Cardiac muscle cell (in vitro differentiated cells and primary cell): Measurements from ENCODE around the gene PCP4L1. TPM values are rescaled to one million over a fixed set of nuclear protein-coding genes. Genes with fewer than 3 reads are reported as not detected.
"Not testable (repeated sequence)": the region's sequence is repeated elsewhere in the genome, so short reads cannot be mapped to it uniquely, and the experiment has no call there.

ENCODE experiments used
- DNase-seq, 2 donors: peaks; one replicate each; pipeline versions ENCODE4 v3.0.0 to v3.0.0-alpha.2; 2010 to 2017; ENCODE audit warnings: low read depth in 1 of 2, low spot score in 1 of 2
- H3K27ac ChIP-seq: fragments of 200-600 bp; sonication (generic); 2 replicates; pipeline ENCODE4 v1.5.1; 2016
- H3K27me3 ChIP-seq: fragments of 200-600 bp; sonication (generic); 2 replicates; pipeline ENCODE4 v1.6.0; 2016; ENCODE audit warnings: control low read depth
- H3K36me3 ChIP-seq: fragments of 200-600 bp; sonication (generic); 2 replicates; pipeline ENCODE4 v1.5.1; 2016; ENCODE audit warnings: control low read depth
- H3K4me1 ChIP-seq: fragments of 200-600 bp; sonication (generic); 2 replicates; pipeline ENCODE4 v1.8.1; 2017; ENCODE audit warnings: low read depth, mild to moderate bottlenecking, mixed run types
- H3K4me3 ChIP-seq: fragments of 200-600 bp; sonication (generic); 2 replicates; pipeline ENCODE4 v1.5.1; 2016; ENCODE audit warnings: mild to moderate bottlenecking
- H3K9me3 ChIP-seq: fragments of 200-600 bp; sonication (generic); 2 replicates; pipeline ENCODE4 v1.5.1; 2017; ENCODE audit warnings: low read depth, mild to moderate bottlenecking, control low read depth
- polyA plus RNA-seq: library from polyadenylated mRNA; unstranded; fragments of >200 nt; fragmentation: Nextera tagmentation; extraction: Ambion mirVana; gene quantifications from 2 replicates; pipeline ENCODE4 v1.2.1, GENCODE V29; 2016
- total RNA-seq: library from RNA; depleted of rRNA; stranded (reverse); fragments of >200 nt; gene quantifications from 2 replicates; pipeline ENCODE4 v1.2.3, GENCODE V29; 2016
- TF ChIP-seq, protein P1 (sequence below): IDR thresholded peaks from 2 replicates; pipeline ENCODE4 v1.5.1; 2012; ENCODE audit warnings: low read depth, mild to moderate bottlenecking, low read length

PCP4L1 gene
- total and polyA plus RNA-seq, 2 experiments from 2014 or later, result 0.21 TPM; not detected in 1

GRCh38 chr1:161223805-161224694 lies 34.5 kb upstream of the PCP4L1 start:
- TF ChIP-seq, protein P1, sequence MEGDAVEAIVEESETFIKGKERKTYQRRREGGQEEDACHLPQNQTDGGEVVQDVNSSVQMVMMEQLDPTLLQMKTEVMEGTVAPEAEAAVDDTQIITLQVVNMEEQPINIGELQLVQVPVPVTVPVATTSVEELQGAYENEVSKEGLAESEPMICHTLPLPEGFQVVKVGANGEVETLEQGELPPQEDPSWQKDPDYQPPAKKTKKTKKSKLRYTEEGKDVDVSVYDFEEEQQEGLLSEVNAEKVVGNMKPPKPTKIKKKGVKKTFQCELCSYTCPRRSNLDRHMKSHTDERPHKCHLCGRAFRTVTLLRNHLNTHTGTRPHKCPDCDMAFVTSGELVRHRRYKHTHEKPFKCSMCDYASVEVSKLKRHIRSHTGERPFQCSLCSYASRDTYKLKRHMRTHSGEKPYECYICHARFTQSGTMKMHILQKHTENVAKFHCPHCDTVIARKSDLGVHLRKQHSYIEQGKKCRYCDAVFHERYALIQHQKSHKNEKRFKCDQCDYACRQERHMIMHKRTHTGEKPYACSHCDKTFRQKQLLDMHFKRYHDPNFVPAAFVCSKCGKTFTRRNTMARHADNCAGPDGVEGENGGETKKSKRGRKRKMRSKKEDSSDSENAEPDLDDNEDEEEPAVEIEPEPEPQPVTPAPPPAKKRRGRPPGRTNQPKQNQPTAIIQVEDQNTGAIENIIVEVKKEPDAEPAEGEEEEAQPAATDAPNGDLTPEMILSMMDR, result no peak
- DNase-seq, result no peak
- no peak overlapping the region for H3K27ac ChIP-seq
- H3K4me1 ChIP-seq, result peaks cover 8% of the 10 kb centered on the region
- no peaks in the 10 kb centered on the region for H3K27me3 ChIP-seq
- no peaks in the 10 kb centered on the region for H3K9me3 ChIP-seq
- H3K36me3 ChIP-seq, result no peaks in the 10 kb centered on the region
- H3K4me3 ChIP-seq, result no peak overlapping the region

- H3K27ac ChIP-seq, result not testable (repeated sequence)
Observed at GRCh38 chr1:161224695-161225087, 33.9 kb upstream of the PCP4L1 start.

DNA sequence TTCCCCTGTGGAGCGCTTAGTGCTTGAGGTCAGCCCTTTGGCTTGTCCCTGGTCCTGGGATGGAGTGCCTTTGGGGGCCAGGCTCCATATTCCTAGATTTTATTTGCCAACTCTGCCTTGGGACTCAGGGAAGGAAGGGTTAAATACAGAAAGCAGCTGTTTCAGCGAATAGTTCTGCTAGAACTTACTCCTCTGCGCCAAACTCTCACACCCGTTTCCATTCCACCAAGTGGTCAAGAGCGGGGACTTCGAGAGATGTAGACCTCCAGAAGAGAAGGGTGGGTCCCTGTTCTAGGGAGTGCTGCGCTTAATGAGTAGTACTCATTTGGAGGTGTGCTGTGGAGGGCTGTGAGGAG lies 33.4 kb upstream of the PCP4L1 start:
- Histone ChIP-seq H3K27ac (peak overlapping the region; percentile 73), H3K4me3 (no peak overlapping the region), H3K27me3 (no peaks in the 10 kb centered on the region), H3K4me1 (peaks cover 8% of the 10 kb centered on the region), H3K36me3 (no peaks in the 10 kb centered on the region), H3K9me3 (no peaks in the 10 kb centered on the region)
- TF ChIP-seq, protein P1, result no peak
- DNase-seq, result no peak

More at GRCh38 chr1:161224695-161225087, 33.9 kb upstream of the PCP4L1 start:
- not testable (repeated sequence) for H3K36me3 ChIP-seq, H3K4me1 ChIP-seq, H3K4me3 ChIP-seq, H3K9me3 ChIP-seq, DNase-seq, H3K27me3 ChIP-seq

DNA sequence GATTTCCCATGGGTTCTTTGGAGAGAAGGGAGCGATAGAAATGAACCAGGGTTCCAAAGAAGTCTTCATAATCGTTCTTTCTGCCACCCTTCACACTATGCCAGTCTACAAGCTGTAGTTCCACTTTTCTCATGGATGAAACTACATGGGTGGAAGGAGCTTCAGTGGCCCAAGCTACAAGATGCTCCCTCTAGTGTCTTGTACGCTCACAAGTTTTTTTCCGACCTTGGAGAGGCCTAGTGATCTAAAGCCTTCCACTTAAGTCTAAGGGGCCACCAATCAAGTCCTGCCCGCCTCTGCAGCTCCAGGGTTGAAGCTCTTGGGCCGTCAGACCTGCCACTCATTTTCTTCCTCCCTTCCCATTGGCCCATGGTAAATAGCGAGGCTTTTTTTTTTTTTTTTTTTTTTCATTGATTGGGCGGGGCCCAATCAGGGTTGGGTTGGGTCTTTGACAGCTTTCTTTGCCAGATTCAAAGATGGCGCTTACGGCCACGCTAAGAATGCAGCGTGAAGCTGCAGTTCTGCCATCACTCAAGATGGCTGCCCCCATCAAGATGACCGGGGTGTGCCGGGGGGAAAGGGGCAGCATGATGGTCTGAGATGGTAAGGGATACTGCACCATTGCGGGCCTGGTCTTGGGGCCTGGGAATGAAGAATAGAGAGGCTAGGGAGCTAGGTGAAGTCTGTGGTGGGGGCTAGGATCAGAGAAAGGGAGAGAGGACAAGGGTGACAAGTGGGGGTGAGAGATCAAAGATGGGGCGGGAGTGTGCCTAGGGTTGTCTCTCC lies 32.8 kb upstream of the PCP4L1 start, which contains the start of gene TOMM40L:
Gene TOMM40L (plus strand): TSS at position 527 of the 786 bp plus-strand sequence. CDS start 430 bp downstream, outside the sequence.
- Histone ChIP-seq H3K36me3 (no peaks in the 10 kb centered on the region), H3K4me3 (peak within 1 kb of the TSS; percentile 86), H3K27me3 (no peaks in the 10 kb centered on the region), H3K27ac (peak within 1 kb of the TSS; percentile 73), H3K4me1 (peaks cover 8% of the 10 kb centered on the region), H3K9me3 (no peaks in the 10 kb centered on the region)
- DNase-seq, result peak; percentile 97 to 100
- TF ChIP-seq, protein P1, result peak; percentile 76

DNA sequence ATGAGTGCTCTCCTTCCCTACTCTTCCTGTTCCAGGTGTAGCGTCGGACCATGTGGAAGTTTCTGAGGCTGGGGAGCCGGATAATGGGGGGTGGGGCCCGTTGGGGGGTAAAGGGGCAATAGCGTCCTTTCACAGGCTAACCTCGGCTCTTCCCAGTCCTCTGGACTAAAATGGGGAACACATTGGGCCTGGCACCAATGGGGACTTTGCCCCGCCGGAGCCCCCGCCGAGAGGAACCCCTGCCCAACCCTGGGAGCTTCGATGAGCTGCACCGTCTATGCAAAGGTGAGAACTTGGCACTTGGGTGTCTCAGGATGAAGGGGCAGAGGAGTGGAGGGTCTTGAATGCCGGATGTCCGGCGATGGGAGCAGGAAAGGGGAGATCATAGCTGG lies 32.2 kb upstream of the PCP4L1 start:
- Histone ChIP-seq H3K27ac (no peak overlapping the region), H3K9me3 (no peaks in the 10 kb centered on the region), H3K4me1 (peaks cover 8% of the 10 kb centered on the region), H3K36me3 (no peaks in the 10 kb centered on the region), H3K27me3 (no peaks in the 10 kb centered on the region), H3K4me3 (peak overlapping the region; percentile 86)
- DNase-seq, result no peak
- TF ChIP-seq, protein P1, result no peak
